GM23338 (cell line): ENCODE data around the gene MYLK2. TPM values are rescaled to one million over a fixed set of nuclear protein-coding genes. Genes with fewer than 3 reads are reported as not detected.

Source experiments
- CREB1 ChIP-seq: fragments of 250-450 bp; sonication (Bioruptor Pico); IDR thresholded peaks from 2 replicates; pipeline ENCODE4 v1.5.0; 2020; ENCODE audit warnings: low read depth, mild to moderate bottlenecking, moderate library complexity
- CTCF ChIP-seq, 2 experiments: fragments of 200-600 bp in 1 of 2; sonication (generic) in 1 of 2; conservative IDR thresholded peaks; 2 replicates each; pipeline versions ENCODE4 v1.5.1 to v1.6.1; 2016 to 2017; ENCODE audit warnings: antibody characterized with exemption in 2 of 2, low read depth in 2 of 2, mild to moderate bottlenecking in 2 of 2, moderate library complexity in 1 of 2
- JUNB ChIP-seq: IDR thresholded peaks from one replicate; pipeline ENCODE4 v1.6.1; 2016; ENCODE audit warnings: antibody characterized with exemption; ENCODE audit not compliant: unreplicated experiment
- NANOG ChIP-seq: IDR thresholded peaks from 2 replicates; pipeline ENCODE4 v1.6.1; 2016; ENCODE audit warnings: antibody characterized with exemption, borderline replicate concordance
- POLR2AphosphoS5 ChIP-seq: IDR thresholded peaks from 2 replicates; pipeline ENCODE4 v1.6.1; 2016; ENCODE audit warnings: antibody characterized with exemption, low read depth
- ZNF114 ChIP-seq: fragments of 250-450 bp; sonication (Bioruptor Pico); IDR thresholded peaks from 2 replicates; pipeline ENCODE4 v1.5.0; 2020; ENCODE audit warnings: mild to moderate bottlenecking, moderate library complexity
- ZNF331 ChIP-seq: fragments of 250-450 bp; sonication (Bioruptor Pico); IDR thresholded peaks from 2 replicates; pipeline ENCODE4 v1.5.0; 2020; ENCODE audit warnings: low read depth, mild to moderate bottlenecking, moderate library complexity
- ZNF462 ChIP-seq: fragments of 250-450 bp; sonication (Bioruptor Pico); IDR thresholded peaks from 2 replicates; pipeline ENCODE4 v1.5.0; 2020; ENCODE audit warnings: mild to moderate bottlenecking, moderate library complexity
- polyA plus RNA-seq: library from polyadenylated mRNA; unstranded; fragments of >200 nt; fragmentation: Nextera tagmentation; extraction: Ambion mirVana; gene quantifications from 2 replicates; pipeline ENCODE4 v1.2.1, GENCODE V29; 2016
- total RNA-seq: library from RNA; depleted of rRNA; stranded (reverse); fragments of >200 nt; shearing (Covaris generic); gene quantifications from 2 replicates; pipeline ENCODE4 v1.2.3, GENCODE V29; 2014

Gene MYLK2
- total and polyA plus RNA-seq, 2 experiments from 2014 or later: 0.21 to 0.28 TPM

- TF ChIP-seq CTCF (conservative IDR thresholded peaks at IDR 0.05; ENCODE audit: low read depth in 2 of 2) (no peak), ZNF114 (CRISPR knock-in tag) (no peak), ZNF462 (CRISPR knock-in tag) (no peak), NANOG (no peak), CREB1 (CRISPR knock-in tag) (no peak), ZNF331 (no peak), JUNB (no peak), POLR2AphosphoS5 (no peak)
Observed at GRCh38 chr20:31844737-31845299, 25.7 kb downstream of the MYLK2 start (continued).
